GM12872 (cell line): Measurements from ENCODE around the gene TUB.

Experiments used
- TF ChIP-seq, protein P1 (sequence below): IDR thresholded peaks from 3 replicates; pipeline ENCODE4 v1.5.1; 2011; ENCODE audit warnings: low read depth, mild to moderate bottlenecking, low read length, moderate library complexity; ENCODE audit not compliant: insufficient read depth

Gene TUB

DNA sequence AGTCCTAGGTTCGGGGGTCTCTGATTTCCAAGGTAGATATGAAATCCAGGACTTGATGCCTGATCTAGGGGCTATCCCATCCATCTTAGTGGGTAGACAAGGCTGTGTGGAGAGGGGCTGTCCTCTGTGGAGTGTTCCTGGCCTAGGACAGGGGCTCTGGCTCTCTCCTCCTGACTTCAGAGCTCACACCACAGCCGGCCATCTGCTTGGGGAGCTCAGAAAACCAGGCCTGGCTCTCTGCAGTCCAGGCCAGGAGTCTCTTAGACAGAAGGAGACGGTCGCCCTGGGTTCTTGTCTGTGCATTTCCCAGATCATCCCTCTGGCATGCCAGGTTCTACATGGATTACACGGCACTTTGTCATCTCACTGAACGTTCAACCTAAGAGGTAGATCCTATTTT lies 17.9 kb downstream of the TUB start:
- TF ChIP-seq, protein P1, sequence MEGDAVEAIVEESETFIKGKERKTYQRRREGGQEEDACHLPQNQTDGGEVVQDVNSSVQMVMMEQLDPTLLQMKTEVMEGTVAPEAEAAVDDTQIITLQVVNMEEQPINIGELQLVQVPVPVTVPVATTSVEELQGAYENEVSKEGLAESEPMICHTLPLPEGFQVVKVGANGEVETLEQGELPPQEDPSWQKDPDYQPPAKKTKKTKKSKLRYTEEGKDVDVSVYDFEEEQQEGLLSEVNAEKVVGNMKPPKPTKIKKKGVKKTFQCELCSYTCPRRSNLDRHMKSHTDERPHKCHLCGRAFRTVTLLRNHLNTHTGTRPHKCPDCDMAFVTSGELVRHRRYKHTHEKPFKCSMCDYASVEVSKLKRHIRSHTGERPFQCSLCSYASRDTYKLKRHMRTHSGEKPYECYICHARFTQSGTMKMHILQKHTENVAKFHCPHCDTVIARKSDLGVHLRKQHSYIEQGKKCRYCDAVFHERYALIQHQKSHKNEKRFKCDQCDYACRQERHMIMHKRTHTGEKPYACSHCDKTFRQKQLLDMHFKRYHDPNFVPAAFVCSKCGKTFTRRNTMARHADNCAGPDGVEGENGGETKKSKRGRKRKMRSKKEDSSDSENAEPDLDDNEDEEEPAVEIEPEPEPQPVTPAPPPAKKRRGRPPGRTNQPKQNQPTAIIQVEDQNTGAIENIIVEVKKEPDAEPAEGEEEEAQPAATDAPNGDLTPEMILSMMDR = no peak

DNA sequence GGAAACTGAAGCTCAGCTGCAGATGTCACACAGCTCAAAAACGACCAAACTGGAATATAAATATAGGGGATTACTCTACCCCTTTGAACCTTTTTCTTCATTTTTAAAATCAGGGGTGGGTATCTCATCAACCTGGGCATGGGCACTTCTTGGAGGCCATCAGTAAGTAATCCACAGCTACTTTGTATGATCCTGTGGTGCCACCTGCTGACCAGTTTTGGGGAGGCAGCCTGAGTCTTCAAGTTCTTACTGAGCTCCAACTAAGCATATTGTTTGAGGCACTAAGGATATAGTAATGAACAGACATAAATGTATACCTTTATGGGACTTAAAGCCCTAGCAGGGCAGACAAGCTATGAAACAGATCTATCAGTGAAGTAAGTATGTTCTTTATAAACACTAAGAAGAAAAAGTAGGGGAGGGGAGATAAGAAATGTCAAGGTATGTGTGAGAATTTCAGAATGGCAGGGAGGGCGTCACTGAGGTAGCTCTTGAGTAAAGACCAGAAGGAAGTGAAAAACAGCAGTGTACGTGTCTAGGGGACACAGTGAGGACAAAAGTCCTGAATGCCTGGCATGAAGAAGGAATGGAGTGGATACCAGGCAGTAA lies 18.4 kb downstream of the TUB start:
- TF ChIP-seq, protein P1 = peak; percentile 76

DNA sequence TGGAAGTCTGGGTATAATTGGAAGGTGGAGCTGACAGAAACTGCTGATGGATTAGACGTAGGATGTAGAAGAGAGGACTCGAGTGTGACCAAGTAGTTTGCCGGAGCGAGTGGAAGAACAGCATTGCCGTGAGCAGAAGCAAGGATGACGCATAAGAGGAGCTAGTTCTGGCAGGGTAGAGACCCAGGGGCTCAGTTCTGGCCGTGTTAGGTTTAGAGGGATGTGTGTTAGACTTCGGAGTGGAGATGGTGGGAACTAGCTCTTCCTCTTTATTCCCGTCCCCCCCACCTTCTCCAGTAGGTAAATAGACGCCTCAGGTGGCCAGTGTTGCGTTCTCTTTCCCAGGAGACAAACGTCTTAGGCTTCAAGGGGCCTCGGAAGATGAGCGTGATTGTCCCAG lies 19.1 kb downstream of the TUB start:
- TF ChIP-seq, protein P1 = no peak

DNA sequence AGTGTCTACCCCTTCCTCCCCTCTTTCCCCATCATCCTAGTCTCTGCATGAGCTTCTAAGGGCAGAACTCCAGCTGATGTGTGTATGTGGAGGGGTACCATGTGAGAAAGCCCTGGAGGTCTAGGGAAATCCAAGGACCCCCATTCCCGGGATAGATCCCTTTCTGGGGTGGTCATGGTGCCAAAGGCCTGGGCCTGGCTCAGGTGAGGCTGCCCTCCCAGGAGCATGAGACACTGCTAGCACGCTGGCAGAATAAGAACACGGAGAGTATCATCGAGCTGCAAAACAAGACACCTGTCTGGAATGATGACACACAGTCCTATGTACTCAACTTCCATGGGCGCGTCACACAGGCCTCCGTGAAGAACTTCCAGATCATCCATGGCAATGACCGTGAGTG lies 19.6 kb downstream of the TUB start:
- TF ChIP-seq, protein P1 = no peak

DNA sequence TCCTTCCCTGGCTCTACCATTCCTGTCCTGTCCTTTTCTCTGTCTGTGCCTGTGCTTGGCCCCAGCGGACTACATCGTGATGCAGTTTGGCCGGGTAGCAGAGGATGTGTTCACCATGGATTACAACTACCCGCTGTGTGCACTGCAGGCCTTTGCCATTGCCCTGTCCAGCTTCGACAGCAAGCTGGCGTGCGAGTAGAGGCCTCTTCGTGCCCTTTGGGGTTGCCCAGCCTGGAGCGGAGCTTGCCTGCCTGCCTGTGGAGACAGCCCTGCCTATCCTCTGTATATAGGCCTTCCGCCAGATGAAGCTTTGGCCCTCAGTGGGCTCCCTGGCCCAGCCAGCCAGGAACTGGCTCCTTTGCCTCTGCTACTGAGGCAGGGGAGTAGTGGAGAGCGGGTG lies 20.4 kb downstream of the TUB start:
- TF ChIP-seq, protein P1 = no peak

DNA sequence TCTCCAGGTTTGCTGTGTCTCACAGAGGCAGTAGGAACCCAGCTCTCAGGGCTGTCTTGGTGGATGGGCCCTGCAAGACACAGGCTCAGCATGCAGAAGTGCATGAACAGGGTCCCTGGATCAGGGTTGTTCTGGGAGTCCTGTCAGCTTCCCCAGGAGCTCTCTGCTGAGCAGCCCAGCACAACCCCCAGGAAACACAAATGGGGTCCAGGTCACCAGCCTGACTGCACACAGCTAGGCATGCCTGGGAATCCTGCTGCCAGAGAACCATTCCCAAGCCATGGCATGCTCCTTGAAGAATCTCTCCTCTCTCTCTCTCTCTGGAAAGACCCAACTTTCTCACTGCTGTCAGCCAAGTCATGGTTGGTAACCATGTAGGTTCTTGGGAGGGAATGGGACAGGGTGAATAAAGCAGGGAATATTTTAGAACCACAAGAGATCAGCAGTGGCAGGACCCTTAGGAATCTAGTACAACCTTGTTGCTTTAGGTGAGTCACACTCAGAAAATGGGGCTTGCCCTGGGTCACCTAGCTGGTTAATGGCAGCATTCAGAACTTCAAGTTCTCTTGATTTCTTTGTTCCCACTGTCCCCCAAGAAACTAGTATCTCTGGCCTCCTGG lies 21.4 kb downstream of the TUB start:
- TF ChIP-seq, protein P1 = no peak

DNA sequence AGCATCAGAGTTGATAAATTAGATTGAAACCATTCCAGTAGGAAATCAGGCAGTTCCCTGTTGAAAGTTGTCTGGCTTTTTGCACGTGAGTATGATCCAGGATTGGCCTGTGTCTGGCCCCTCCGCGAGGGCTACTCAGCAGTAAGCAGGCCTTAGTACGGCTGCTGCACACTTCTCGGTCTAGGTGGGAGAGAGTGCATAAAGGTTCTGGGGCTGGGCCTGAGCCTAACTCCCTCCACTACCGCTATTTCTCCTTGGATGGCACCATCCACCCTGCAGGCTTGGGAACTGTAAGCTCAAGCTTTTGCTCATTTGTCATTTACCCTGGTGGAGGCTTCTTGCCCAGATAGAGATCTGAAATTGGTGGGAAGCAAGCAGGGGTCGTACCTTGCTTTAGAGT lies 22.0 kb downstream of the TUB start:
- TF ChIP-seq, protein P1 = no peak
